HG03108 (cell line): ENCODE results near the gene RIT2.
"Not testable (repeated sequence)": the region's sequence is repeated elsewhere in the genome, so short reads cannot be mapped to it uniquely, and the experiment has no call there.

Experiments
- ATAC-seq: cut with Tn5 transposase; IDR thresholded peaks from one replicate; pipeline ENCODE4 v1.9.1; 2021; ENCODE audit warnings: moderate library complexity; ENCODE audit not compliant: unreplicated experiment

Gene RIT2

DNA sequence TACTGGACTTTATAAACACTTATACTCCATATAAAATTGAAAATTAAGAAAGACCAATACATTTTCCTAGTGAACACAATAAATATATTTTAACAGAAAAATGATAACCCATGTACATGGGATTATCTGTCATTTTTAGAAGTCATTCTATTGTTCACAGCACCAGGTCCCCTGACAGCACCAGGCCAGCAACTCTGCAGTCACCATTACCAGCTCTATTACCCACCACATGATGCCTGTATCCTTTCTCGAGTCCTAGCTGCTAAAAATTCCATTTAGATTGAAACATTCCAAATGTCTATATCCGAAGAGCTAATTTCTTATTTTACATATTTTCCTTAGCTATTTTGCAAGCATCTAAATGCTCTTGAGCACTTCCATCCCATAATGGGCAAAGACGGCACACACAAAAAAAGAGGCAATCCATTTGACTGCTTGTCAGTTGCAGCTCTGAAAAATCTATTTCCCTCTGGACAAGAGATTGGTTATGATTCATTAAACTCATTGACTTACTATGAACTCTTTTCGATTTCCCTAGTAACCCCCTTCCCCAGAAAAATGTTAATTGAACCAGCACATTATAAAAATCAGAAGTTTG is 336.9 kb downstream of the RIT2 start:
- ATAC-seq: no peak

DNA sequence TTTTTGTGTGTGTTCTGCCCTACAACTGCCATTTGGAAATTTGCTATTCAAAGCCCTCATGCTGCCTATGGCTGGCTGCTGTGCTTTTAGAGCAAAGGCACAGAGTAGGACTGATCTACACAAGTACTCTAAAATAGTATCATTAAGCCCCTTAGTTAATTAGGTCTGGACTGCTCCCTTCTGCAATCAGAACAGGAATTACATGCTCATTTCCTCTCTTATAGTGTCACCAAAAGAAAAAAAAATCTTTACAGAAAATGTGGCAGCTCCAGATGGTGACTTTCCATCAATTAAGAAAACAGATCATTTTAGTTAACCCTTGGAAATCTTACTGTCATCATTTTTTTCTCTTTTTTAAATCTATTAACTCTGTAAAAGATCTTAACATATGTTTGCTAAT is 337.5 kb downstream of the RIT2 start:
- ATAC-seq: no peak

DNA sequence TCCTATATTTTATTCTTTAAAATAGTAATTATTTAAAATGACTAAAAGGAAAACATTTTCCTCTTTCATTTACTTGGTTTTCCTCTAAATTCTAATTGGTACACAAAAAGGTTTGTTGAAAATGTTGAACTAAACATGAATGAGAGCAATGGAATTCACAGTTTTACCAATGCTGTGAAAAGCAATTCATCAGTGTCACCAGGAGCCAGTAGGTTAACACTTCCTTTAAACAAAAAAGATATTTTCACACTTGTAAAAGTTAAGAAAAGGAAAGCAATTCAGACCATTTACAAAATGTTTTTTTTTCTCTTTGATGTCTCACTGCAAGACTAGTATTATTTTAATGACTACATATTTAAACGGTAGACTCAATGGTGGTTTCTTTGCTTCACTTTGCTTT is 341.6 kb downstream of the RIT2 start:
- no peak for ATAC-seq

DNA sequence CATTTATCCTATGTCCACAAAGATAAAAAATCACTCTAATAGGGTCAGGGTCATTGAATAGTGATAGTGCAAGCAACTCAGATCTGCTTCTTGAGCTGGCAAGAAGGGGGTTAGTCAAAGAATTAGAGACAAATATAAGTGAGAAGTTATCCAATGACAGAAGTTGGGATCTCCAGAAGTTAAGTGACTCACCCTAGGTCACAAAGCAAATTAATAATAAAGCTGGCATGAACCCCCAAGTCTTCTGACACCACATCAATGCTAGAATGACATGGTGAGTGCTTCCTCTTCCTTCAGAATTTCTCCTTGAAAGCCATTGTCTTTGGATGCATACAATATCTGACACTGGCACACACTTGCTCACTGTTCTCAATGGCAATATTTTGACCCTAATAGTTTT is 343.5 kb downstream of the RIT2 start:
- no peak for ATAC-seq

DNA sequence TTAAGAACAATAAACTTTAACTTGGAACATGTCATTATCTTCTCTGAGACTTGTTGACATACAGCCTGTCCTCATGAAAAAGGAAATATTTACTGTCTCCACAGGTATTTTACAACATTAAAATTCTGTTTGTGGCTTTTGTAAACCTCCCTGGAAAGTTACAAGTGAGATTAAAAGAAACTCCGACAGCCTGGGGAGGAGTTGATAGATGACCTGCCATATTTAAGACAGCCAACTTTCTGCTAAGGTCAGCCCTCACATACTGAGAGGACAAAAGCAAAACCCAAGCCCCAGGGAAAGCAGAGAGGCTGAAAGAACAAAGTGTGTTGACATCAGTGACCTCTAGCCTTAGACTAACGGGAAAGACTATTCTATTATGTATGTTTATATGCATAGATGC is 350.2 kb downstream of the RIT2 start:
- ATAC-seq: no peak

GRCh38 chr18:42760290-42760689 is 355.2 kb downstream of the RIT2 start:
- no peak for ATAC-seq

GRCh38 chr18:42758852-42759251 is 356.6 kb downstream of the RIT2 start:
- no peak for ATAC-seq

- ATAC-seq: no peak
These were observed 359.3 kb downstream of the RIT2 start for GRCh38 chr18:42756214-42756613.

DNA sequence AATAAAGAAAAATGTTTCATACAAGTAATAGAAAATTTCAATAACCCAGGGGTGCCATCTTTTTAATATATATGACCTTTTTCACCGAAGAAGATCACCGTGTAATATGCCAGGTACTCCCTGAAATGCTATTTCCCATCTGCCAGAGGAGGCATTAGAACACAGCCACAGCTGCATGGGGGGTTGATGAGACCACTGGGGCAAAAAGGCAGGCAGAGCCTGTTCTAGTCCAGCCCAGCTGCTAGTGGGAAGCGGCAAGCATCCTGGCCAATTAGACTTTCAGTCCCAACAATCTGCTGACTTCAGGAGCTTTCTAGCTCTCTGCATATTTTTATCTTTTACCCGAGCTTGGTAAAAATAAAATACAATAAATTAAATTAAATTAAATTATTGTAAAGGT is 362.6 kb downstream of the RIT2 start:
- no peak for ATAC-seq

- no peak for ATAC-seq
These were observed 368.7 kb downstream of the RIT2 start for GRCh38 chr18:42746794-42747193.

GRCh38 chr18:42745931-42746330 is 369.6 kb downstream of the RIT2 start:
- no peak for ATAC-seq

GRCh38 chr18:42745171-42745570 is 370.3 kb downstream of the RIT2 start:
- ATAC-seq: no peak

GRCh38 chr18:42743373-42744138 is 371.9 kb downstream of the RIT2 start:
- no peak for ATAC-seq

GRCh38 chr18:42742969-42743368 is 372.5 kb downstream of the RIT2 start:
- ATAC-seq: no peak

DNA sequence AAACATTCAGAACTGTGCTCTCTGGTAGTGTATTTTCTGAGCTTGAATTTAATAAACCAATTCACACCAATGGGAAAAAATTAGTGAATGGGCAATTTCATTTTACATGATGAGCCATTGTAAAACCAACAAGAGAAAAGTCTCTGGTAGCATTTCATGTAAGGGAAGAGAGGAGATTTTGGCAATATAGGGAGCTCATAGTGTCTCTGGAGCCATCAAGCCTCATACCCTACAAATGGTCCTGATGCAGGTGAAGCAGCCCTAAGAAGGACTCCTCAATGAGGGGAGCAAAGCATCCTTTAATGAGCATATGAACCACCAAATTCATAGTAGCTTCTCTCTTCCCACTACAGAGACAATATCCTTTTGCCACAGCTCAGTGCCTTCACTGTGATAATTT is 373.0 kb downstream of the RIT2 start:
- ATAC-seq: no peak

DNA sequence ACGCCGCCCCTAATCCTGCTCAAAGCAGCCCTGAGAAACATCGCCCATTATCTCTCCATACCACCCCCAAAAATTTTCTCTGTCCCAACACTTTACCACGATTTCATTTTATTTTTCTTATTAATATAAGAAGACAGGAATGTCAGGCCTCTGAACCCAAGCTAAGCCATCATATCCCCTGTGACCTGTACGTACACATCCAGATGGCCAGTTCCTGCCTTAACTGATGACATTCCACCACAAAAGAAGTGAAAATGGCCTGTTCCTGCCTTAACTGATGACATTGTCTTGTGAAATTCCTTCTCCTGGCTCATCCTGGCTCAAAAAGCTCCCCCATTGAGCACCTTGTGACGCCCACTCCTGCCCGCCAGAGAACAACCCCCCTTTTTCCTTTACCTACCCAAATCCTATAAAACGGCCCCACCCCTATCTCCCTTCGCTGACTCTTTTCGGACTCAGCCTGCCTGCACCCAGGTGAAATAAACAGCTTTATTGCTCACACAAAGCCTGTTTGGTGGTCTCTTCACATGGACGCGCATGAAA is 373.6 kb downstream of the RIT2 start:
- ATAC-seq: not testable (repeated sequence)

GRCh38 chr18:42741299-42741698 is 374.2 kb downstream of the RIT2 start:
- ATAC-seq: not testable (repeated sequence)

- ATAC-seq: no peak
These were observed 379.4 kb downstream of the RIT2 start for GRCh38 chr18:42736074-42736473.

DNA sequence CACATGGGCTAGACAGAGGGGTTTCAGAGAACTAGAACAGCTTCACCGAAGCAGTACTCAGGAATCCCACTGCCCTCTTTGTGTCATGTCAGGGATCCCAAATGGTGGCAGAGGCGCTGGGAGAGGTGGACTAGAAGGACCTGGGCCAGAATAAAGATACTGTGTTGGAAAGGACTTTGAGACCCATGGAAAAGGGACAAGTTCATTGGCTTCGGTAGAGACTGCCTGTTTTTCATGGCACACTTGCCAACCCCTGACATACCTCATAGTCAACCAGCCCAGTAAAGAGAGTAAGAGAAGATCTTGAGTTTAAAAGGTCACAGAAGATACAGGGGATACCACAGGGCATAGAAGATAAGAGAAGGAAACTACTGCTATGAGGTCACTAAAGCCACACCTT is 381.0 kb downstream of the RIT2 start:
- ATAC-seq: no peak

DNA sequence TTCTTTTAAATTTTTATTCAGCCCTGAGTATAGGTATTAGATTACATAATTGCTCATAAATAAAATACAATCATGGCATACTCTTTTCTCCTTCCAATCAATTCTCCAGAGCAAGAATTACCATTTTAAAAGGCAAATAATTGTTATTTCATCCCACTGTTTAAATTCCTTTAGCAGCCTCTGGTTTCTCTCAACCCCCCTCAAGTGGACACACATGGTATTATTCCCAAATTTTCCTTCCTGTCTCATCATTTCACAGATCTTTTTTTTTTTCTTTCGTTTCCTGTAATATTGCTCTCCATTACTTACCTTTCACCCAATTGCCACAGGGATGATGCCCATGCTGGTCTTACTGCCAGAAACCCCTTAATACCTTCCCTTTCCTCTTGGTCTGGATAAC is 385.2 kb downstream of the RIT2 start:
- no peak for ATAC-seq

DNA sequence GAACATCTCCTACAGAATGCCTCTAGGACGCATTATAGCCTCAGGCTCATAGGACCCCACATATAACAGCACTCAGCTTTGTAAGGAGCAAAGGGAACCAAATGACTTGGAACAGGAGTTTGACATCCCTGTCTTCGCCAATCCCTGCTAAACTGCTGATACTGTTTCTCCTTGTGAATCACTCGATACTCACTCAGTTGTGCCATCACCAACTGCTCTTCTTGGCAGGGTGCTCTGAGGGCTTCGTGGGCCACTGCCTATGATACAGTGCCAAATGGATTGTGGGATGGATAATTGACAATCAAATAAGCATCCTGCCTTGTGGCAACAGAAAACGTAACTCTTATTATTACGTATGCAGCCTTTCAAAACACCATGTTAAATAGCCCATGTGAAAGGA is 396.3 kb downstream of the RIT2 start:
- no peak for ATAC-seq

DNA sequence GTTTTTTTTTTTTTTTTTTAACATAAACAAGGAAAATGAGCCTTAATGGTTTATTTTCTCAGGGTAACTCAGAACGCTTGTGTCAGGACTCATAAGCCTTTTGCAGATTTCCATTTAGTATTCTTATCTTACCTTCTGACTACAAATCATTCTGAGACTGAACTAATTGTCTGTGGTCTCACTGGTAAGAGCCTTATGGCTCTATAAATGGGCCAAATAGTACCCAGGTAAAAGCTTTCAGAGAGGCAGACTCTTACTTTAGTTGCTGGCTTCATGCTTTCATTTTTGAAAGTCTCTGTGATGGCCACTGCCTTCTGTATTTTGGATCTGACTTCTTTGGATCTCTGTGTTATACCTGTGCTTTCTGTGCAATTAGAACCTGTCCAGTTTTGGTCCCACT is 403.4 kb downstream of the RIT2 start:
- ATAC-seq: no peak

GRCh38 chr18:42707080-42707479 is 408.4 kb downstream of the RIT2 start:
- no peak for ATAC-seq
